Hematopoietic multipotent progenitor cell treated with erythropoietin and hydrocortisone succinate and interleukin-3 and kit ligand, for 17 days (in vitro differentiated cells): ENCODE measurements around the gene PAGE1.
"Not testable (repeated sequence)": the region's sequence is repeated elsewhere in the genome, so short reads cannot be mapped to it uniquely, and the experiment has no call there.

Source experiments
- DNase-seq: peaks from one replicate; pipeline ENCODE4 v3.0.0-alpha.2; 2015; ENCODE audit warnings: low spot score

Gene PAGE1, protein sequence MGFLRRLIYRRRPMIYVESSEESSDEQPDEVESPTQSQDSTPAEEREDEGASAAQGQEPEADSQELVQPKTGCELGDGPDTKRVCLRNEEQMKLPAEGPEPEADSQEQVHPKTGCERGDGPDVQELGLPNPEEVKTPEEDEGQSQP

DNA sequence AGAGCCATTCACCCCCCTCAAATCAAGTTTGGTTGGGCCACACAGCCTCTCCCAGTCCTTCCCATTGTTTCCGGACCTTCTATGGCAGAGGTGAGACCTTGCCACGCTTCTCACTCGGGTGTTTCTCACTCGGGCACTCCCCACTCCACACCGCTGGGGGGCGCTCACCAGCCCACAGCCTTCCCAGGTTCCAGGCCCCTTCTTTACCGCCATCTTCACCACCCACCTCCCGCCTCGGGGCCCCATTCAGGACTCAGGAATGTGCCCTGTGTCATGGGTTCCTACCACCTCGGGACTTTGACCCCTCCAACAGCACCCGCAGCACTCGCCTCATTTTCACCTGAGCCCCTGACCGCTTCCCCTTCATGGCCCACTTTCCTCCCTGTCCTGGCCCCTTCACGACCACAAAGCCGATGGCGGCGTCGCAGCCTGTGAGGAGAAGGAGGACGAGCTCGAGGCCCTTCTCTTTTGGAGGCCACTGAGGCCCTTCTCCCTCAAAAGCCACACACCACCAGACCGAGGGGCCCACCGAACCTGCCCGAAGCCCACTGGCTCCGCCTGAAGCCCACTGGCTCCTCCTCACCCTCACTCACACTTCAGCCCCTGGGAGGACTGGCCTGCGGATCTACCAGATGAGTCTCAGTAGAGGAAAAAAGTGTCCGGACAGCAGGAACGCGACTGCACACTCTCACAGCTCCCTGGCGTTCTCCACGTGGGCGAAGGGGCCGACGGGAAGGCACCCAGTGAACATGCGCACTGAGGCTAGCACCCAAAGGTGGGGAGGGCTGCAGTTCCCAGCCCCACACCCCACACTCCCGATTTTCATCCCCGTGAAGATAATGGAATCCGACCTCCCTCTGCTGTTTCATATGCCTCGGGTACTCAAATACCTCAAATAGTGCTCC is at the start of gene PAGE1:
PAGE1 (minus strand) TSS at position 709 of the 905 bp plus-strand sequence. CDS start 1,214 bp downstream, outside the sequence.
- no peak for DNase-seq

DNA sequence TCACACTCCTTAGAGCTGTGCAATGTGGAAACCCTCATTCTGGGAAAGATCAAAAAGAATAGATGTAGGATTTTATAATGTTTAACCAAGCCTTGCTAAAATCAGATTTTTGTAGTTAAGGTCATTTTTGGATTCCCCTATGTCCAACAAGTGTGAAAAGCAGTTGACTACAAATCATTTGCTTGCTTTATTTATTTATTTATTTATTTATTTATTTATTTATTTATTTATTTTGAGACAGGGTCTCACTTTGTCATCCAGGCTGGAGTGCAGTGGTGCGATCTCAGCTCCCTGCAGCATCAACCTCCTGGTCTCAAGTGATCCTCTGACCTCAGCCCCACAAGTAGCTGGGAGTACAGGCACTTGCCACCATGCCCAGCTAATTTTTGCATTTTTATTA is 45.7 kb upstream of the PAGE1 start:
- DNase-seq = not testable (repeated sequence)

DNA sequence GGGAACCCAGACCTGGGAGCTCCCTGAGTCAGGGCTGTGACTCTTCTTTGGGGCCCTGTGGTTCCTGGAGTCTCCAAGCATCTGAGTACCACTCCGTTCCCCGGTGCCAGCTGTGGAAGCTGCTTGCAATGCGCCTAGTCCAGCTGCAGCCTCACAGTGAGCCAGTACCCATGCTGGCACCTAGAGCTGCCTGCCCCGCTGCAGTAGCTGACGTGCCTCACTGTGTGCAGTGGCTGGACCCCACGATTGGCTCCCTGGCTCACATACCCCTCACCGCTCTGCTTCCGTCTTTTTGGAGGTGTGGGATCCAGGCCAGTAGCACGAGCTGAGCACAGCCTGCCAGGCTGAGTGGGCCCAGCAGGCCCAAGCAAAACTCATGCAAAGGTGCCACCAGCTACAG is 32.1 kb upstream of the PAGE1 start:
- DNase-seq = no peak

DNA sequence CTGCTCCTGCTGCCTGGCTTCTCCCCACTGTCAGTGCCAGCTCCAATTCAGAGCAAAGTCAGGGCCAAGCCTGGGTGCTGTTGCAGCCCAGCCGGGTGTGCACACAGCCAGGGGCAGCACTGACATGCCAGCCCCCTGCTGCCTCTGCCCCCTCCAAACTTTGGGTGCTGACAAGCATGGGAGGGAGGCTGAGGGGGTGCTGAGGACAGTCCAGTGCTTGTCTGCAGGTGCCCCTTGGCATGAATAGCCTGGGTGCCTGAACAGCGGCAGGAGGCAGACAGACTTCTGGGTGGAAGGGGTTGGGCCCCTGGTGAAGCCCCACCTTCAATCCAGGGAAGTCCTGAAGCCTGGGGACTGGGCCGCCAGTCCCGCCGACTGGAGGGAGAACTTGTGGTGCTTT is 31.2 kb upstream of the PAGE1 start:
- DNase-seq = no peak

DNA sequence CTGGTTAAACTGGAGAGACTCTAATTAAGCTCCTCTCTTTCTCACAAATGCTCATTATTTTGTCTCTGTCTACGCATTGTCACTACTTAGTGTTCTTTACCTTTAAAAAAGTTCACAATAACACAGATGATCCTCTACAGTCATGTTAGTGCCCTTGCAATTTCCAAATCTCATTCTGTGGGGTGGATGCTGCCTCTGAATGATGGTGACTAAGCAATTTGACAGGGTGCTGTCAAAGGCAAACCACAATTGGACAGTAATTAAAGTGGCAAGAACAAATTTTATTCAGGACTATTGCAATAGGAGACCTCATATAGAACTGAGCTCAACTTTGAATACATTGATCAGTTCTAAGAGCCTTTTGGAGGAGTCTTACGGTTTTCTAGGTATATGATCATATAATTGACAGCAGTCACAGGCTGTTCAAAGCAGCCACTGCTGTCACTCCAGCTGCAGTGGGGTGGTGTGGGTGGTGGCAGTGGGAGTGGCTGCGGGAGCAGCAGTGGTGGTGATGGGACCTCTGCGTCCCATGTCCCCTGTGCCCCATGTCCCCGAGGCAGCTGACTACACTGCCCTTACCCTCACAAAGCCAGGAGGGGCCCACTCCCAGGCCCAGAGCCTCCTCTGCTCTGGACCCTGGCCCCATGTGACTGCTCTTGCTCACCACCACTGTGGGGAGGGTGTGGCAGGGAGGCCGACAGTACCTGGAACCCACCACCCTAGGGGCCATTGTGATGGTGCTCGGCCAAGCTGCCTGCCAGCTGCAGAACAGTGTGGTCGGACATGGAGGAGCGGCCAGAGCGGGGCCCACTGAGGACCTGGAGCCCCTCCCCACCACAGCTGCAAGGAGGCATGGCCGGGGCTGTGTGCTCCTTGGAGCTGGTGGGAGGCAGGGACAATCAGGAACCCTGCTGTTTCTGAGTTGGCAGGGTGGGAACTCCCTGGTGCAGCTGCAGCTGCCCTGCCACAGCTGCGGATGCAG is 30.4 kb upstream of the PAGE1 start:
- no peak for DNase-seq

DNA sequence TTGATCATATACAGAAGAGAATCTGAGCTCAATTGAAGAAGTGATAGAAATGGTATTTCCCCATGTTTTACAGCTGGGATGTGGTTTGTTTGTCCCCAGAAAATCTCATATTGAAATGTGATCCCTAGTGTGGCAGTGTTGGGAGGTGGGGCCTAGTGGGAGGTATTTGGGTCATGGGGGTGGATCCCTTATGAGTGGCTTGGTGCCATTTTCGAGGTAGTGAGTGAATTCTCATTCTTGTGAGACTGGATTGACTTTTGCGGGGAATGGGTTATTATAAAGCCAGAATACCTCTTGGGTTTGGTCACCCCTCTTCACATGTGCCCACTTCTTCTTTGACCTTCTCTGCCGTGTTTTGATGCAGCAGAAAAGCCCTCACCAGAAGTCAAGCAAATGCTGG is 29.6 kb upstream of the PAGE1 start:
- DNase-seq = no peak

DNA sequence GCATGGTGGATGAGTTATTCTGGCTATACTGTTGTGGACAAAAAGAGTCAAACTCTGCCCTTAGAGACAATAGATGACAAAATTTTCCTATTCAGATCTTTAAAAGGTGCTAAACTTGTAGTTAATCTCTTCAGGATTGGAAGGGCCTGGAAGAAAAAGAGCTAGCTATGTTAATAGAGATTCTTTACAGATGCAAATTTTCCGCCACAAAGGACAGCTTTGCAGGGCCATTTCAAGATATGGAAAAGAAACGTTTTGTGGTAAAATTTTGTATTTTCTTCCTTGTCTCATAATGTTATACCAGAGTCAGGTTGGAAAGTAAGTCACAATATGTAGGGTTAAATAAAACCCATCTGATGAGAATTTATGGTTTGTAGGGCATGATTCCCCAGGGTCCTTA is 24.3 kb upstream of the PAGE1 start:
- not testable (repeated sequence) for DNase-seq

DNA sequence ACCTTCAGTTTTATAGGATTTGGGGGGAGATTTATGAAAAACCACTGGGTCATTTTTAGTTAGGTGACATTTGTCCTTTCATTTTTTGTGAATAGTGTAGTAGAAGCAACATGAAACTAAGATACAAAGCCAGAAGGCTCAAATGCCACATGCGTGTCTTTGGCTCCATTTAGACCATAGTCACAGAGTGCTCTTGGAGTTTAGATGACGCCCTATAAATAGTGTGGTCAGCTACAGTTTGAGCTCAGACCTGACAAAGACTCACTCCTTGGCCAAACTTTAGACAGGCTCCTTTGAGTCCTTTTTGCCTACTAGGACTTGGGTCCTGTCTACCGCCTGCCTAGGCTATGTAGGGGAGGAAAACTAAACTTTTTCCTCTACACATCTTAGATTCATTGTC is 16.8 kb upstream of the PAGE1 start:
- DNase-seq = no peak

DNA sequence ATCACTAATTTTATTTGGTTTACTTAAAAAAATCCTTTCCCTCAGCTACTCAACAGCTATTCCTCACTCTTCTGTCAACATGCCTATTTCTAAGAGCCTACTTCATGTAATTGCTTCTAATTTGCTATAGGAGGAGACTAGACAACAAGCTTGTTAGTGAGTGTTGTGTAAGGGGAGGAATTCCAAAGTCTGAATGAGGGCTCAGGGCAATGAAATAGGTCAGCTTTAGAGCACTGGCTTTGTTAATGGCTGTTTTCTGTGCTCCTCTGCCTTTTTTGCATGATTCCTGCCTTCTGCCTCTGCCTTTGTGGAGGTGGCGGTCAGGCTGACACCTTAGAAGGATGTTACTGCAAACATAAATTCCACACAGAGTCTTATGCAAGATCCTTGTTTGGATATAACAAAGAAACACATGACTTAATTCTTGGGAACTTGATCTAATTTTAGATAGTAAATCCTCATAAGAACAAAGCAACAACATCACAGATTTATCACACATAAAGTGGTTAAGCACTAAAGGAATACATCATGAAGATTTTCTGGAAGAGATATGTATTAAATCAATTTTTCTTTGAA is 15.0 kb upstream of the PAGE1 start:
- DNase-seq = no peak

DNA sequence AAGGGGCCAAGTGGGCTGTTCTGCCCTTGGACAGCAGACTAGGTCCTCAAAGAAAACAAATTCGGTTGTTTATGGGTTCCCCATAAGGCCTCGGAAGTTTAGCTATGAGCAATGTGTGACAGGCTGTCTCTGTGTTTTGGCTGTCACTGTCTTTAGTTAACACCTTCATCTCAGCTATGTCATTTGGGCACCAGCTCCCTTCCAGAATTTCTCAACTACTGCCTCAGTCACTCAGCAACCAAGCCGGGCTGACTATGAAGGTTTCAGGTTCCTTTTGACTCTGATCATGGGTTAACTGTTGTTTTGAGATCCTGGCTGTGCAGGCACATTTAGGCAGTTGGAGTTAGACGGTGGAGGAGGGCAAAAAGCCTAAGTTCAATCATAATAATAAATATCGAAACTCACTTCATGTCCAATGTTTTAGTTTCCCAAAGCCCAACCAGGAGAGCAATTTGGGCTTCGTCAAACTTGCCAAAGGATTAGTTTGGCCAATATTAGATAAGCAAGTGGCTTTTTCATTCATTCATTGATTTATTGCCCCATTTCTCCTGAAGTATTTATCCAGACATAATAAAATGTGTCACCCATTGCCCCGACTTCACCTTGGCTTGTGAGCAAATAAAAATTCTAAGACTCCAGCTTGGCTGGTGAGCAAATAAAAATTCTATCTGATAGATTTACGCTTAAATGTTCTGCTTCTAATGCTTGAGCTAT is 9.1 kb upstream of the PAGE1 start:
- no peak for DNase-seq

DNA sequence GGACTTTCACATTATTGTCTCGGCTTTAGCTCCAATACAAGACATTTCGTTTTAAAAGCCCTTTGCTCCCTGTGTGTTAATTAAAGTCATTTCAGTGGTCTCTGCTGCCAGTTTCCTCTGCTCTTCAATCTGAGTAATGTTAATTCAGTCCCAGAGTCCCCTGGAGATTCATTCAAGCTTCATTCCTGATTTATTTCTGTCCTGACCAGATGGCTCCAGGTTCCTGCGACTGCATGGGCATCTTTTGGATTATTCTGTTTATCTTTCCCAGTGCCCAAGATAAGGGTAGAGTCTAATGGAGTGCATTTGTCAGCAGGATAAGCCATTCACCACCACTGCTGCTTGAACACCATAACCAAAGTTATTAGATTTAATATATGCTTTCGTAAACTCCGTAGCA is 6.1 kb upstream of the PAGE1 start:
- DNase-seq = no peak

DNA sequence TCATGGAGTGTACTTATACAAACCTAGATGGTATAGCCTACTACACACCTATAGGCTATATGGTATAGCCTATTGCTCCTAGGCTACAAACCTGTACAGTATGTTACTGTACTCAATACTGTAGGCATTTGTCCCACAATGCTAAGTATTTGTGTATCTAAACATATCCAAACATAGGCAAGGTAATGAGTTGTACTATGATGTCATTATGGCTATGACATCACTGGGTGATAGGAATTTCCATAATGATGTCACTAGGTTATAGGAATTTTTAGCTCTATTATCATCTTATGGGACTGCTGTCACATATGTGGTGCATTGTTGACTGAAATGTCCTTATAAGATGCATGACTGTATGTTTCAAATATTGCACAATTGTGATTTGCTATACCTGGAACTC is 5.5 kb upstream of the PAGE1 start:
- DNase-seq = no peak

DNA sequence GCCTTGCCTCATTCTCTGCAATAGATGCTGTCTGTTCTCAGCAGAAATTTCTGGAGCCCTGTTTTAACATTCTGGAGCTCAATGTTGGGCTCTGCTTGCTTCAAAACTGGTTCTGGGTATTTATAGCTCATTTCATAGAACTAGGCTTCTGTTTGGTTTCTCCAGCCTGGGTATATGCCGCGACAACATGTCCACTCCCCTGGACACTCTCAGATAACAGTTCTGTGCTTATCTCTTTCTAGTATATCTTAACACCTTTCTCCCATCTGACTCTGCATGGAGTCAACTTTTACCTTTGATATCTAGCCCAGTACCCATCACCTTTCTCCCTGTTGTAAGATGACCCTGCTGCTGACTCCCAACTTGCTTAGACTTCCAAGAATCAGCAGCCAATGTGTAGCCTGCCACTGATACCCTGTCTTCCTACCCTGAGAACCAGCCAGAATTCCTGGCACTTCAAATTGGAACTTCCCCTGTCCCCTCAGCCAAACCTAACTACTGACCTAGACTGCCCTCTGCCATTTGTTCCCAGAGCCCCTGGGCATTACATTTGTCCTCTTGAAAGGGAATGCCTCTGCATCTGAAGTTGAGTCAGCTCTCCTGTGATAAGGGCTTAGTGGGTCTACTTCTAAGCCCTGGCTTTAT is 20.6 kb downstream of the PAGE1 start:
- no peak for DNase-seq

DNA sequence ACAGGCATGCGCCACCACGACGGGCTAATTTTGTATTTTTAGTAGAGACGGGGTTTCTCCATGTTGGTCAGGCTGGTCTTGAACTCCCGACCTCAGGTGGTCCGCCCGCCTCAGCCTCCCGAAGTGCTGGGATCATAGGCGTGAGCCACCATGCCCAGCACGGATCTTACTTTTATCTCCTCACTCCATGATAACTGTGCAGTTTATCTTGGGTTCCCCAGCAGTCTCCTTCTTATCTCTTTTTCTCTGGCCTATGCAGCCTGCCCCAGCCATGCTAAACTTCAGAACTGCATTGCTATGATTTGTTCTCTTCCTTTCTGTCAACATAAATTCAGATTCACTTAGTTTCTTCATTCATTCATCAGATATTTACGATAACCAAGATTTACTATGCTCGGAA is 22.4 kb downstream of the PAGE1 start:
- no peak for DNase-seq

DNA sequence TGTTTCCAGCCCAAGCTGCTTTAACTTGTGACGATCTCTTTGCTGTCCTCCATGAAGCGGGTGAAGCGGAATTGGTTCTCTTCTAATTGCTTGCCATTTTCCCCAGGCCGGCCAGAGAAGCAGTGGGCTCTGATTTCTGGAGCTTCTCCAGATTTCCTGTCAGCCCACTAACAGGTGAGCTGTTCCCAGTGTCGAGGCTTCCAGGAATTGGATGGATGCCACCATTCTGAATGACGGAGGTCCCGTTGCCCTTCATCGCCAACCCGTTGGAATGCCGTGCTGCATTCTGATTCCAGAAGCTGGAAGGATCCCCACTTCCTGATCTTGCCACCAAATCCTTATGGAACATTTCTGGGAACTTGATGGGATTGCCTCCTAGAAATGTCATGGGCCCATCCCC is 31.0 kb downstream of the PAGE1 start:
- no peak for DNase-seq

DNA sequence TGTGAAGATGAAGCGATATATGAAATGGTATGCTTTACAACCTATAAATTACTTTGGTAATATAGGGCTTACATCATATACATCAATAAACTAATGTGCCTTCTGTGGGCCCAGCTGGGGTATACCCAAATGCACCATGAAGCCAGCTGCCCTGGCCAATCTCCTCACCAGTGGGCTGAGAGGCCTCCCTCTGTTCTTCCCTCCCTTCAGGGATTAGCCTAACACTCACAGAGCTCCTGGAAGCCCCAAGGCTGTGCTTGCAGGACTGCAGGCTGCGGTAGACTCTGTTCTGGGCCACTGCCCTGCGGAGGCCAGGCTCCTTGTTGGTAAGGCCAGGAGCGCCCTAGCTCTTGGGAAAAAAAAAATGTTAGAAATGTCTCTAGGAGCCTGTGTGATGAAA is 33.9 kb downstream of the PAGE1 start:
- DNase-seq = no peak

DNA sequence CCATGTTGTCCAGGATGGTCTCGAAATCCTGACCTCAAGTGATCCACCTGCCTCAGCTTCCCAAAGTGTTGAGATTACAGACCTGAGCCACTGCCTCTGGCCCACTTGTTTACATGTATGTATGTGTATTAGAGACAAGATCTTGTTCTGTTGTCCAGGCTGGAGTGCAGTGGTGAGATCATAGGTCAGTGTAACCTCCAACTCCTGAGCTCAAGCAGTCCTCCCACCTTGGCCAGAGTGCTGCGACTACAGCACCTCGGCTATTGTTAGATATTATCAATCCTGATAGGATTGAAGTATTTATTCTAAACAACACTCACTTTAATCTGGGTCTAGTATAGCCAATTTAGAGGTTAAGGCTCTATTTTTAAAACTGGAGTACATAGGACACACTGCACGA is 36.0 kb downstream of the PAGE1 start:
- DNase-seq = no peak

DNA sequence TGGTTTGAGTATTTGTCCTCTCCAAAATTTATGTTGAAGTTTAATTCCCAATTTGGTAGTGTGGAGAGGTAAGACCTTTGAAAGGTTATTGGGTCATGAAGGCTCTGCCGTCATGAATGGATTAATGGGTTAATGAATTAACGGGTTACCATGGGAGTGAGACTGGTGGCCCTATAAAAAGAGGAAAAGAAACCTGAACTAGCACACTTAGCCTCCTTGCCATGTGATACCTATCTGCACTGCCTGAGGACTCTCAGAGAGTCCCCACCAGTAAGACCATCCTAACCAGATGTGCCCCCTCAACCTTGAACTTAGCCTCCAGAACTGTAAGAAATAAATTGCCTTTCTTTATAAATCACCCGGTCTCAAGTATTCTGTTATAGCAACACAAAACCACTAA is 39.3 kb downstream of the PAGE1 start:
- no peak for DNase-seq

DNA sequence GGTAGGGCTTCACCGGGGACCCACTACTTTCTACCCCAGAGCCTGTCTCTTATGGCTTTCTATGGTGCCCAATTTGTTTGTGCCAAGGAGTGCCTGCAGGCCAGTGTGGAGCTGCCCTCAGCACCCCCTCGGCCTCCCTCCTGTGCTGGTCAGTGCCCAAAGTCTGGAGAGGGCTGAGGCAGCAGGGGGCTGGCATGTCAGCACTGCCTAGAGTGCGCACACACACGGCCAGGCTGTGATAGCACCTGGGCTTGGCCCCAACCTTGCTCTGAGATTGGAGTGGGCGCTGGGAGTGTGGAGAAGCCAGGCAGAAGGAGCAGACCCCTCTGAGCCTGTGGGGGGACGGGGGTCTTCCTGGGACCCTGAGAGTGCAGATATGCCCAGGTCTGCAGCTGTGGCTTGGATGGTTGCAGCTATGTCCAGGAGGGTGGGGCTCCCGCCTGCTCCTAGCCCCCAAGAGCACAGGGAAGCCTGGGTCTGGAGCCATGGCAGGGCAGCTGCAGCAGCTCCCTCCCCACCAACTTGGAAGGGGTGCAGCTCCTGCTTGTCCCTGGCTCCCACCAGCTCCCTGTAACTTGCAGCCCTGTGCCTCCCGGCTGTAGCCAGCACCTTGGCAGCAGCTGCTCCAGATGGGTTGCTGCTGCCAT is 50.7 kb downstream of the PAGE1 start:
- no peak for DNase-seq
